GM18498 (cell line): ENCODE measurements around the gene SULT4A1.
"Not testable (repeated sequence)": the region's sequence is repeated elsewhere in the genome, so short reads cannot be mapped to it uniquely, and the experiment has no call there.

Experiments used
- ATAC-seq: cut with Tn5 transposase; IDR thresholded peaks from one replicate; pipeline ENCODE4 v1.9.1; 2021; ENCODE audit warnings: mild to moderate bottlenecking, moderate library complexity; ENCODE audit not compliant: unreplicated experiment

The SULT4A1 gene

DNA sequence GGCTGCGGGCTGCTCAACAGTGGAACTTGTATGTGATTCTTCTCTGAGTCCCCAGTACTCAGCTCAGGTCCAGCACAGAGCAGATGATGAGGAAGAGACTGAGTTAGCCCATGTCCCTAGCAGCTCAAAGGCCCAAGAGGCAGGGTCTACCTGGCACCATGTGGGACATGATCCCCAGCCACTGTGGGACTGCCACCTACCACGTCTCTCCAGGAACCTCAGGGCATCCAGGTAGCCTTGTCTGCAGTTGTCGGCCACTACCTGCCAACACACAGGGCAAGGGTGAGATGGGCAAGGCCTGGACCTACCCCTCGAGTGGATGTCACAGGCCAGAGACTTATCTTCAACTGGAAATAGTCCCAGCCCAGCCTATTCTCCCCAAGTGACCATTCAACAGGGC is 25.1 kb upstream of the SULT4A1 start:
- ATAC-seq: no peak

DNA sequence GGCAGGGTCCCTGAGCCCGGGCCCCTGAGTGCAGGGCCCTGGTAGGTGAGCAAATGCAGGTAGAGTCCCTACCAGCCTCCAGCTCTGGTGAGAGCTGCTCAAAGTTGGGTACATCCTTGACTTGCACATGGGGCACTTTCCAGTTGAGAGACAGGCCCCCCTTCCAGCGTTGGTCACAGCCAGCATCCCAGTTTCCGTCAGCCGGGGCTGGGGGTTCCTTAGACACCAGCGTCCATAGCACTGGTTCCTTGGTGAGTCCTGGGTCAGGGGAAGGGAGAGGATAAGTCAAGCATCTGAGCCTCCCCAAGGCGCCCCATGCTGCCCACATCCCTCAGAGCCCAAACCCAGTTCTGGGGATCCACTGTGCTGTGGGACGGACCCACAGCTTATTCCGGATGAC is 23.9 kb upstream of the SULT4A1 start:
- ATAC-seq: no peak

DNA sequence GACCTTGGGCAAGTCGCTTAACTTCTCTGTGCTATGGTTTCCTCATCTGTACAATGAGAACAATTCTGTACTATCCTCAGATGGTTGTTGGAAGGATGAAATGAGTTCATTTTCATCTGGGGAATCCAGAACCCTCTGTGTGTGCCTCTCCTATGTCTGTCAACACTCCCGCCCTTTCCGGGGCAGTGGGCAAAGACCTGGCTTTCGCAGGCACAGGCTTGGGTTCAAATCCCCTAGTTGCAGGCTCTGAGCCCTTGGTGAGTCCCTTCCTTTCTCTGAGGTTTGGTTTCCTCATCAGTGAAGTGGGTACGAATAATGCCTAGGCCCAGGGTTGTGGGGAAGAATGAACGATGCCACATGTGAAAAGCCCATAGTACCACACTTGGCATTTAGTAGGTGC is 23.5 kb upstream of the SULT4A1 start:
- no peak for ATAC-seq

DNA sequence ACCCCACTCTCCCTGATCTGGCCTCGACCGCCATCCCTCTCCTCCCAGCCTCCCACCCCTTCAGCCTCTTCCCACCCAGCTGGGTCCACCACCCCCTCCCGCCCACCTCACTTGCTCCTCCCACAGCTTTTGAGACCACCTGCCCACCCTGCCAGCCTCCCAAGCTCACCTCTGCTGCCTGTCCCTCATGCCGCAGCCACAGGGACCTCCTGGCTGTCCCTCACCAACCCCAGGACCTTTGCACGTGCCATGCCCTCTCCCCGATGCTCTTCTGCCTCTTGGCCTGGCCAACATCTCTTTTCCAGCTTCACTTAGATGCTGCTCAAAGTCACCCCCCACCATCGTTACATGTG is 23.0 kb upstream of the SULT4A1 start:
- no peak for ATAC-seq

DNA sequence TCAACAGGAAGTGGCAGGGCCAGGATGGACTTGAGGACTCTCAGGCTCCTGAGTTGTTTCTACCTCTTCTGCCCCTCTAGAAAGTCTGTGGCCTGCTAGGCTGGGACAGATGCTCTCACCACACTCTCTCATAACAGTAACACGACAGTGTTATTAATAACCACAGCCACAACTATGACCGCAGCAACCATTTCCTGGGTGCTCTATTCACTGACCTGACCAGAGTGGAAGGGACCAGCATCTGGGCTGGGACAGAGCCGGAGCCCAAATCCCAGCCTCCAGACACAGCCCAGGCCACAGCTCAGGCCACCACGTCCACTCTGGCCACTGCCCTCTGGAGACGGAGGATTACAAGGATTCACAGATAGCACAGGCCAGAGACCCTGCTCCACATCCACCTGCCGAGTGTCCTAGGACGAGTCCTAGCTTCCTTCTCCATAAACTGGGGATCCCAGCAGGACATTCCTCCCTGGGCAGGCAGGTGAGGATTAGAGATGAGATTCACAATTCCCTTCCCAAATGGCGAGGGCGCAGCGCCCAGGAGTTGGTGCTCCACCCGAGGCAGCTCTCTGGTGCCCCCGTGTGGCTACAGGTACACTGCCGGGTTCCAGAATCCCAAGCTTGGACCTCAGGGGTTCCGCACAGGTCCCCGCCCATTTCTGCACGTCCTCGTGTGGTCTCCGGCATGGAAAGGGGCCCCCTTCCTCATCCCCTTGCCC is 22.4 kb upstream of the SULT4A1 start:
- ATAC-seq: peak; percentile 72

GRCh38 chr22:43883719-43884415 is 21.6 kb upstream of the SULT4A1 start:
- no peak for ATAC-seq

GRCh38 chr22:43883012-43883661 is 20.8 kb upstream of the SULT4A1 start:
- no peak for ATAC-seq

DNA sequence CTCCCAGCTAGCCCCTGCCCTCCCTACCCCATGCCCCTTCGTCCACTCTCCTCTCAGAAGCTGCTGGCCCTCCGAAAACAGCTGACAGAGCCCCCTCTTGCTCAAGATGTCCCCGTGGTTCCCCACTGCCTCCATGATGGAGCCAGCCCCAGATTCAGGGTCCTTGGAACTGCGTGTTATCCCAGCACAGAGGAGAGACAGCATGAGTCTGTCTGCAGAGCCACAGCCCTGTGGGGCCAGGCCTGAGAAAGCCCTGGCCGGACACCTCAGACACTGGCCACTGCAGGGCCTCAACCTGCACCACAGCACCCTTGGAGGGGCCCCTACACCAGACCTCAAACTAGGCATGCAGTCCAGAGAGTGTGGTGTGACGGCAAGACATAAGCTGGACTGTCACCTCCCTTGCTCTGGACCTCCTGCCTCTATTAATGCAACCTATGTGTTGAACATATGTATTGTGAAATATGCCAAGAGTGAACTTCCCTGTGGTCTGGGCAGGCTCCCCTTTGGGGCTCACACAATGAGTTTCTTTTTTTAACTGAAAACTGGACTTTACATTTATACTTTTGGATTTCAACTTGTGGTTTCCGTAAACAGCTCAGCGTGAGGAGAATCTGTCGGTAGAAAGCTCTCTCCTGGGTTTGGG is 19.9 kb upstream of the SULT4A1 start:
- no peak for ATAC-seq

DNA sequence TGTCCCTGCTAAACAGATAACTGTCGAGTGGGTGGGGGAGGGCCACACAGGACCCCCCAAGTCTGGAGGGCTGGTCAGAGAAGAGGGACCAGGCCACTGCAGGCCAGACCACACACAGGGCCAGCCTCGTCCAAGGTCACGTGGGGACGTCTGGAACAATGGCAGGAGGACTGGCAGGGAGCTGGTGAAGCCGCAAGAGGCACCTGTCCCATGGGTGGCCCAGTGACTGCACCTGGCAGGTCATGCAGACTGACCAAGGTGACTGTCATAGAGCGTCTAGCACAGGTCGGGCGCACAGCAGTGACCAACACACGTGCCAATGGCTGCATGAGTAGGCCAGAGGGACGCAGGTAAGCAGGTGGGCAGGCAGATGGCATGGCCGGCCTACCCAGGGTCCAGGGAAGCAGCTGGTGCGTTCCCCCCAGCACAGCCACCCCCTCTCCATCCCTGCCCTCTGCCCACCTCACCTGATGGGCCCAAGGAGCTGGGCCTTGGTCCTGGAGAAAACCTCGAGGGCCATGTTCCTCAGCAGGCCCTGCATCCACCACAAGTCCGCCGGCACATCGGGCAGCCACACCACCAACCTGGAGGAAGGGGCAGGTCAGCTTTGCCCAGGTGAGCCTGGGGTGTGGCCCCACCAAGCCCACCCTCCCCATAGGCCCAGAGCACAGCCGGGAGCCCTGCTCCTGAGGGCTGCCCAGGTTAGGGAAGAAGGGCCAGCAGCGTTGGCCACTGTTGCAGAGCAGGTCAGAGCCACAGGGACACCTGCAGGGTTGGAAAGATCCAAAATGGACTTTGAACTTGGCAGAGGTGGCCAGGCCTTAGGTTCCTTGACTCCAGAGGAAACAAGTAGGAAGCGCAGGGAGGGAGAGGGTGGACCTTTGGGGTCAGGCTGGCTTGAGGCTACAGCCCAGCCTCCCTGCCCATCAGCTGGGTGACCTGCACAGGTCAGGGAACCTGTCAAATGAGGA is 19.1 kb upstream of the SULT4A1 start:
- ATAC-seq: no peak

GRCh38 chr22:43880541-43880991 is 18.3 kb upstream of the SULT4A1 start:
- no peak for ATAC-seq

- ATAC-seq: no peak
Observed at GRCh38 chr22:43879901-43880540, 17.7 kb upstream of the SULT4A1 start.

GRCh38 chr22:43878831-43879550 is 16.7 kb upstream of the SULT4A1 start:
- ATAC-seq: no peak

DNA sequence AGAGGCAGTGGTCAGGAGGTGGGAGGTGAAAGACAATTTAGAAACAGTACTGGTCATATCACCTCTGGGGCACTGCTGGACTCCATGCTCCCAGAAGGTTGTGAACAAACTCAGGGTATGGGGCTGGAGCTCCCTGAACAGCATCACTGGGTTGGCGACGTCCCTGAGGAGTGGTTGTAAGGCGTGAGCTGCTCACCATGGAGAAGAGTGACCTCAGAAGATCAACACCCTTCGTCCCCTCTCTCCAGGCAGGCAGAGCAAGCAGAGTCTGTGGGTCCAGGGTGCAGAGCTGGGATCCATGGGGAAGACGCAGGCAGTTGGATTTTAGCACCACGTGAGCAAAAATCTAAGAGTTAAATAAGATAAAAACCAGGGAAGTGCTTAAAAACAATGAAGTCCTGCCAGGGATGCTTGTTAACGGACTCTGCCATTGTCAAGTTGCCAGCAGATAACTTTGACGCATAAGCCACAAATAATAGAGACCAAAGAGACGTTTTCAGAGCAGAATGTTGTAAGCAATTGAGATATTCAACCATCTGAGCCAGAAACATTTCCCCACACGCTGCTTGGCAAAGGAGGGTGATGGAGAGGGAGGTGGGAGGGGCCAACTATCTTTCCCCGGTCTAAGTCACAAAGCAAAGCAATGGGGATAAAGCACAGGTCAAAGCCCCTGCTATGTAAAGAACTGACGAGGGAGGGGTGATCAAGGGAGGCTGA is 15.9 kb upstream of the SULT4A1 start:
- no peak for ATAC-seq

GRCh38 chr22:43876866-43877509 is 14.7 kb upstream of the SULT4A1 start:
- no peak for ATAC-seq

GRCh38 chr22:43869799-43870198 is 7.5 kb upstream of the SULT4A1 start:
- ATAC-seq: no peak

GRCh38 chr22:43869001-43869400 is 6.7 kb upstream of the SULT4A1 start:
- ATAC-seq: not testable (repeated sequence)

DNA sequence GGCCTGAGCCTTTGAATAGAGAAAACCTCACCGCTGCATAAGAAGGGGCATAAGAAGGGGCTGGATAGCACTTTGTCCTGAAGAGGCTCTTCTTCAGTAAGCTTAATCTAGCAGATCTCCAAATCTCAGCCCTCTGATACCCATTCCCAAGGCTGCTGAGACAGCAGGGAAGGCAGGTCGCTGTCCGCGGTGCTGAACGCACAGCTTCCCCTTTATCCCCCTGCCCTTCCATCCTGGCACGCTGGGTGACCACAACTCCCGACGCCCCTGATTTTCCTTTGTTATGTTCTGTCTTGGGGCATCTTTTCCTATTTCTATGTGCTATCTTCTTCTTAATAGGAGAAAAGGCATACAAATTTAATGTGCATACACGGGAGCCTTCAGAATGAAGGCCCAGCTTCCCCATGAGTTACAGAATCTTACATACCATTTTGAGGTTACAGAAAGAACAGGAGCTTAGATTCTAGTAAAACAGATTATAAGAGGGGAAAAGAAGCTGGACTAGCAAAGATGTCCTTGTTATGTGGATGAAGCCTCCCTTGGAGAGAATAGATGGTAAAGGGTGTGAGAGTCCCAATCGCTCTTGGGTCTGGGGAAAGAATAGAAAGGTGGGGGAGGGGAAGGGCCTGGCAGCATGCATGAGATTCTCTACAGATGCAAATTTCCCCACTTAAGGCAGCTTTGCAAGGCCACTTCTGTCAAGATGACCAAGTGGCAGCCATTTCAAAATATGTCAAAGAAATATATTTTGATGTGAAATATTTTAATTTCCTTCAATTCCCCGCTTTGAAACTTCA is 5.7 kb upstream of the SULT4A1 start:
- ATAC-seq: no peak

- ATAC-seq: no peak
Observed at GRCh38 chr22:43862882-43863202, 529 bp upstream of the SULT4A1 start.
